Thoracic aorta (tissue), 2 donors: Measurements from ENCODE around the gene TMED4. TPM values are rescaled to one million over a fixed set of nuclear protein-coding genes. Genes with fewer than 3 reads are reported as not detected.

Experiments used
- ATAC-seq: fragments of 150-250 bp; one replicate; pipeline ENCODE4 v1.8.0; 2017; ENCODE audit warnings: low read depth; ENCODE audit not compliant: insufficient number of reproducible peaks, low FRiP score
- DNase-seq: peaks from one replicate; pipeline ENCODE4 v3.0.0-alpha.2; 2020; ENCODE audit warnings: low spot score
- H3K27ac ChIP-seq, 2 donors: fragments of 200-600 bp; sonication (generic); 1 replicate in 1 of 2; 2 replicates in 1 of 2; pipeline ENCODE4 v1.5.1; 2016; ENCODE audit warnings: mild to moderate bottlenecking in 2 of 2, moderate library complexity in 2 of 2
- H3K27me3 ChIP-seq: fragments of 200-600 bp; sonication (generic); replicated peaks from 2 replicates; pipeline ENCODE4 v1.6.0; 2016; ENCODE audit warnings: mild to moderate bottlenecking; ENCODE audit not compliant: insufficient read depth
- H3K36me3 ChIP-seq: fragments of 200-600 bp; sonication (generic); one replicate; pipeline ENCODE4 v1.5.1; 2016
- H3K4me1 ChIP-seq, 2 donors: fragments of 200-600 bp; sonication (generic); 1 replicate in 1 of 2; 2 replicates in 1 of 2; pipeline versions ENCODE4 v1.5.1 to v1.6.0; 2016; ENCODE audit warnings: low read depth in 2 of 2, mild to moderate bottlenecking in 1 of 2; ENCODE audit not compliant: control insufficient read depth in 1 of 2
- H3K4me3 ChIP-seq: fragments of 200-600 bp; sonication (generic); 2 replicates; pipeline ENCODE4 v1.5.1; 2016; ENCODE audit warnings: mild to moderate bottlenecking
- H3K9me3 ChIP-seq: fragments of 200-600 bp; sonication (generic); 2 replicates; pipeline ENCODE4 v1.5.1; 2016
- total RNA-seq, 2 donors: library from RNA; depleted of rRNA; stranded (reverse); fragments of >200 nt; gene quantifications; one replicate each; pipeline versions ENCODE4 v1.1.0 to v1.2.3, GENCODE V29; 2016
- TF ChIP-seq, protein P1 (sequence below): fragments of 200-600 bp; sonication (generic); IDR thresholded peaks from one replicate; pipeline ENCODE4 v1.5.1; 2019; ENCODE audit warnings: antibody characterized with exemption

The TMED4 gene
- total RNA-seq, 2 donors from 2014 or later: 88.2 to 187 TPM

DNA sequence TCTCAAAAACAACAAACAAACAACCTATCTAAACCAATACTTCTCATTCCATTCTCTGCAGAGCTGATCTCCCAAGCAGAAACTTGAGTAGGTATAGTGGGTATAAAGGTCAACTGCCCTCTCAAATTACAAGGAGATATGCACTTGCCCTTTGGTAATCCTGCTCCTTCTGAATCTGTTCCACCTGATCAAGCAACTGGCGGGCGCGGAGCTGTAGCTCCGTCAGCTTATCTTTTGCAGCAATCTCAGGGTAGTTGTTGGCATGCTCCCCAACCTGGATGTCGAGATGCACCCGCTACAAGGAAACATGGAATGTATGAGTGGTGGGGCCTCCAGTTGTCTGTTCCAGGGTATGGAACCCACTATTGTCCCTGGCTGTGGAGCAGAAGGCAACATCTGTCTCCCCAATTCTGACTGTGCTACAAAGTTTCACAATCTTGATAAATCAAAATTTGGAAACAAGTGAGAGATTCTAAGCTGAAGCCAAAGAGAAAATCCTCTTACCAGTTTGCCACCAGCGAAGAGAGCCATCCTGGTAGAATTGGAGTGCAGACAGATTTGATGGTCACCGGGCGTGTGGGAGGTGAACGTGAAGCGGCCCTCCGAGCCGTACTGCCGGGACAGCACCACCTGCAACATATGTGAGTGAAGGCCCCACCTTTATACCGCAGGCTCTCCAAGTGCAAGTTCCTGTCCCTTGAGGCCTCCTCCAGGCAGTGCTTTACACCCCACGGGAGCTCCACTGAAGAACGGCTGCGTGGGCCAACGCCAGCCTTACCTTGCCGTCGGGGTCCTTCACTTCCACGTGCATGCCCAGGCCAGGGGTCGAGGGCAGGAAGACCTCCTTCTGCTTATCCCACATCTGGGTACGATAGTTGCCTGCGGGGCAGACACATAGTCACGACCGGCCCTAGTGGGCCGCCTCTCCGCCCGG, 819 bp downstream of the TMED4 start:
- H3K4me1 ChIP-seq: peaks cover 14 to 24% of the 10 kb centered on the region in 2 donors
- no peaks in the 10 kb centered on the region for H3K9me3 ChIP-seq
- H3K4me3 ChIP-seq: peak overlapping the region; percentile 90
- TF ChIP-seq, protein P1, sequence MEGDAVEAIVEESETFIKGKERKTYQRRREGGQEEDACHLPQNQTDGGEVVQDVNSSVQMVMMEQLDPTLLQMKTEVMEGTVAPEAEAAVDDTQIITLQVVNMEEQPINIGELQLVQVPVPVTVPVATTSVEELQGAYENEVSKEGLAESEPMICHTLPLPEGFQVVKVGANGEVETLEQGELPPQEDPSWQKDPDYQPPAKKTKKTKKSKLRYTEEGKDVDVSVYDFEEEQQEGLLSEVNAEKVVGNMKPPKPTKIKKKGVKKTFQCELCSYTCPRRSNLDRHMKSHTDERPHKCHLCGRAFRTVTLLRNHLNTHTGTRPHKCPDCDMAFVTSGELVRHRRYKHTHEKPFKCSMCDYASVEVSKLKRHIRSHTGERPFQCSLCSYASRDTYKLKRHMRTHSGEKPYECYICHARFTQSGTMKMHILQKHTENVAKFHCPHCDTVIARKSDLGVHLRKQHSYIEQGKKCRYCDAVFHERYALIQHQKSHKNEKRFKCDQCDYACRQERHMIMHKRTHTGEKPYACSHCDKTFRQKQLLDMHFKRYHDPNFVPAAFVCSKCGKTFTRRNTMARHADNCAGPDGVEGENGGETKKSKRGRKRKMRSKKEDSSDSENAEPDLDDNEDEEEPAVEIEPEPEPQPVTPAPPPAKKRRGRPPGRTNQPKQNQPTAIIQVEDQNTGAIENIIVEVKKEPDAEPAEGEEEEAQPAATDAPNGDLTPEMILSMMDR: no peak
- DNase-seq (no peak), ATAC-seq (no peak)
- H3K36me3 ChIP-seq: peaks cover 18% of the 10 kb centered on the region
- H3K27ac ChIP-seq: peak overlapping the region; percentile 99
- H3K27me3 ChIP-seq: no peaks in the 10 kb centered on the region

DNA sequence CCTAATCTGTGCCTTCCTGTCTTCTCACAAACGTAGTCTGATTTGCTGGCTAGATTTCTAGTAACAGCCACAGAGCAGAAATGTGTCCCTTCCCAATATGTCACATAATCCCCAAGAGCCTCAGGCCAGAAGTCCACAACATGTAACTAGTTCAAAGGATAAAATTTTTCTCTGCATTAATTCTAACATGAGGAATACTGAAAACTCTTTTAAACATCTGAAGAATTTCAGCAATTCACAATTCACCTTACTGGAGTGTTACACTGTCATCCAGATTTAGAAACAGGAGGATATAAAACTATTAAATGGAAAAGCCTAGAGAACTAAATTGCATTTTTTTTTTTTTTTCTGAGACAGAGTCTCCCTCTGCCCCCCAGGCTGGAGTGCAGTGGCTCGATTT, 5.8 kb downstream of the TMED4 start:
- H3K27ac ChIP-seq: no peak overlapping the region
- peaks cover 31% of the 10 kb centered on the region for H3K36me3 ChIP-seq

GRCh38 chr7:44575054-44575453, 7.0 kb downstream of the TMED4 start:
- ATAC-seq (no peak), DNase-seq (no peak)
- Histone ChIP-seq H3K36me3 (peaks cover 37% of the 10 kb centered on the region), H3K9me3 (no peaks in the 10 kb centered on the region), H3K4me1 (peaks cover 6 to 30% of the 10 kb centered on the region in 2 donors), H3K27ac (no peak overlapping the region), H3K4me3 (no peak overlapping the region), H3K27me3 (no peaks in the 10 kb centered on the region)
- TF ChIP-seq, protein P1: no peak

More for the DNA sequence above, 5.8 kb downstream of the TMED4 start:
- DNase-seq: no peak
- H3K4me1 ChIP-seq: peaks cover 17 to 42% of the 10 kb centered on the region in 2 donors
- H3K9me3 ChIP-seq: no peaks in the 10 kb centered on the region
- no peaks in the 10 kb centered on the region for H3K27me3 ChIP-seq
- H3K4me3 ChIP-seq: no peak overlapping the region
- TF ChIP-seq, protein P1: no peak
- ATAC-seq: no peak

- H3K9me3 ChIP-seq: no peaks in the 10 kb centered on the region
- no peaks in the 10 kb centered on the region for H3K27me3 ChIP-seq
- peaks cover 38% of the 10 kb centered on the region for H3K36me3 ChIP-seq
- TF ChIP-seq, protein P1: no peak
- ATAC-seq (no peak), DNase-seq (no peak)
- H3K4me1 ChIP-seq: peaks cover 6 to 26% of the 10 kb centered on the region in 2 donors
- H3K4me3 ChIP-seq: peak overlapping the region; percentile 77
- H3K27ac ChIP-seq: peak overlapping the region; percentile 81 to 91
These were observed 7.7 kb downstream of the TMED4 start for GRCh38 chr7:44574287-44574872.
